Gastrocnemius medialis (tissue), 4 donors: Measurements from ENCODE around the gene GABARAP. TPM values are rescaled to one million over a fixed set of nuclear protein-coding genes. Genes with fewer than 3 reads are reported as not detected.

ENCODE experiments used
- ATAC-seq, 2 donors: fragments of 150-250 bp; one replicate each; pipeline ENCODE4 v1.9.1; 2016
- DNase-seq, 2 donors: peaks; one replicate each; pipeline ENCODE4 v3.0.0-alpha.2; 2019
- H3K27ac ChIP-seq, 4 donors: fragments of 200-600 bp; sonication (generic); 1 replicate in 1 of 4; 2 replicates in 3 of 4; pipeline ENCODE4 v1.5.1; 2016 to 2018; ENCODE audit warnings: mild to moderate bottlenecking in 2 of 4, moderate library complexity in 1 of 4
- H3K27me3 ChIP-seq, 3 donors: fragments of 200-600 bp; sonication (generic) in 2 of 3; 1 replicate in 1 of 3; 2 replicates in 2 of 3; pipeline versions ENCODE4 v1.5.1 to v1.6.0; 2016 to 2019; ENCODE audit warnings: mild to moderate bottlenecking in 1 of 3, moderate library complexity in 1 of 3
- H3K36me3 ChIP-seq, 2 donors: fragments of 200-600 bp; sonication (generic) in 1 of 2; one replicate each; pipeline ENCODE4 v1.5.1; 2017 to 2018
- H3K4me1 ChIP-seq, 2 donors: fragments of 200-600 bp; sonication (generic) in 1 of 2; one replicate each; pipeline ENCODE4 v1.5.1; 2016 to 2017; ENCODE audit warnings: mild to moderate bottlenecking in 2 of 2
- H3K4me3 ChIP-seq, 4 donors: fragments of 200-600 bp; sonication (generic) in 3 of 4; 1 replicate in 1 of 4; 2 replicates in 3 of 4; pipeline ENCODE4 v1.5.1; 2016 to 2019; ENCODE audit warnings: mild to moderate bottlenecking in 2 of 4
- H3K9me3 ChIP-seq, 3 donors: fragments of 200-600 bp; sonication (generic) in 2 of 3; 1 replicate in 1 of 3; 2 replicates in 2 of 3; pipeline ENCODE4 v1.5.1; 2016 to 2019
- CTCF ChIP-seq, 5 experiments: fragments of 450-650 bp in 3 of 5; fragments of 200-600 bp in 2 of 5; sonication (generic) in 2 of 5; IDR thresholded peaks in 4 of 5; conservative IDR thresholded peaks in 1 of 5; 1 replicate in 4 of 5; 2 replicates in 1 of 5; pipeline ENCODE4 v1.5.1; 2016 to 2019; ENCODE audit warnings: antibody characterized with exemption in 5 of 5, mild to moderate bottlenecking in 3 of 5, moderate library complexity in 3 of 5
- POLR2A ChIP-seq, 2 donors: fragments of 450-650 bp; IDR thresholded peaks; one replicate each; pipeline ENCODE4 v1.6.1; 2017; ENCODE audit warnings: antibody characterized with exemption in 2 of 2, mild to moderate bottlenecking in 2 of 2, moderate library complexity in 2 of 2
- in situ Hi-C, 4 donors: fragments of 200-750 bp; cut with MboI; loops; one replicate each; pipeline versions ENCODE4 v1.15.0 to v1.8.0; 2017; ENCODE audit warnings: low sequenced_read_pairs in 4 of 4
- intact Hi-C: fragments of 100-400 bp; cut with DNase I; formaldehyde crosslinking; loops from one replicate; pipeline ENCODE4 v1.15.1; 2023; ENCODE audit warnings: low total_unique reads
- total RNA-seq, 4 donors: library from RNA; depleted of rRNA; stranded (reverse); fragments of >200 nt; gene quantifications; one replicate each; pipeline versions ENCODE4 v1.1.0 to v1.2.3, GENCODE V29; 2016

The GABARAP gene
- total RNA-seq, 4 donors from 2014 or later: 207 to 626 (median 258) TPM

GRCh38 chr17:7266784-7267183 lies 24.5 kb upstream of the GABARAP start:
- in situ Hi-C loops: no loop called here

GRCh38 chr17:7263801-7264078 lies 21.5 kb upstream of the GABARAP start:
- Histone ChIP-seq H3K27me3 (peaks cover 41 to 54% (median 43%) of the 10 kb centered on the region in 3 donors), H3K27ac (no peak overlapping the region), H3K4me1 (peaks cover 5 to 9% of the 10 kb centered on the region in 2 donors), H3K9me3 (no peaks in the 10 kb centered on the region), H3K4me3 (no peak overlapping the region), H3K36me3 (peaks cover 0 to 14% of the 10 kb centered on the region in 2 donors)
- intact Hi-C loops: no loop called here
- TF ChIP-seq POLR2A (IDR thresholded peaks at IDR 0.05) (no peak), CTCF (IDR thresholded peaks at IDR 0.05 in 4 of 5, conservative IDR thresholded peaks at IDR 0.05 in 1 of 5) (no peak)
- in situ Hi-C loops: no loop called here
- no peak for DNase-seq
- no peak for ATAC-seq

More at GRCh38 chr17:7266784-7267183, 24.5 kb upstream of the GABARAP start:
- DNase-seq: no peak
- intact Hi-C loops: no loop called here
- Histone ChIP-seq H3K4me3 (no peak overlapping the region), H3K27me3 (peaks cover 29 to 40% (median 30%) of the 10 kb centered on the region in 3 donors), H3K27ac (no peak overlapping the region), H3K9me3 (no peaks in the 10 kb centered on the region), H3K36me3 (no peaks in the 10 kb centered on the region), H3K4me1 (no peaks in the 10 kb centered on the region)
- no peak for ATAC-seq
- TF ChIP-seq POLR2A (IDR thresholded peaks at IDR 0.05) (no peak), CTCF (IDR thresholded peaks at IDR 0.05 in 4 of 5, conservative IDR thresholded peaks at IDR 0.05 in 1 of 5) (no peak)

- intact Hi-C loops: no loop called here
- H3K27ac ChIP-seq: no peak overlapping the region
- H3K27me3 ChIP-seq: peaks cover 41 to 54% (median 43%) of the 10 kb centered on the region in 3 donors
These were observed 20.9 kb upstream of the GABARAP start for GRCh38 chr17:7262935-7263800.

GRCh38 chr17:7262192-7262934 lies 20.1 kb upstream of the GABARAP start, which contains the start of gene CLDN7:
Gene CLDN7, minus strand, starts transcription at chr17:7262478. Its CDS starts 435 bp downstream, at chr17:7262043.
- no peaks in the 10 kb centered on the region for H3K9me3 ChIP-seq
- in situ Hi-C loops: no loop called here
- H3K36me3 ChIP-seq: peaks cover 0 to 27% of the 10 kb centered on the region in 2 donors
- DNase-seq: no peak
- H3K4me3 ChIP-seq: peak within 1 kb of the TSS; percentile 52 to 63 (median 53)
- peak within 1 kb of the TSS in 1 of 4 donors; percentile 11 for H3K27ac ChIP-seq
- intact Hi-C loops: no loop called here
- H3K27me3 ChIP-seq: peaks cover 41 to 54% (median 43%) of the 10 kb centered on the region in 3 donors
- no peak for ATAC-seq
- TF ChIP-seq CTCF (IDR thresholded peaks at IDR 0.05 in 4 of 5, conservative IDR thresholded peaks at IDR 0.05 in 1 of 5) (no peak), POLR2A (IDR thresholded peaks at IDR 0.05) (no peak)
- H3K4me1 ChIP-seq: peaks cover 5 to 9% of the 10 kb centered on the region in 2 donors

More at GRCh38 chr17:7262935-7263800, 20.9 kb upstream of the GABARAP start:
- in situ Hi-C loops: no loop called here
- H3K9me3 ChIP-seq: no peaks in the 10 kb centered on the region
- peaks cover 0 to 18% of the 10 kb centered on the region in 2 donors for H3K36me3 ChIP-seq
- peak overlapping the region in 3 of 4 donors; percentile 0 to 52 (median 6) for H3K4me3 ChIP-seq
- TF ChIP-seq POLR2A (IDR thresholded peaks at IDR 0.05): no peak
- no peak for TF ChIP-seq CTCF (IDR thresholded peaks at IDR 0.05 in 4 of 5, conservative IDR thresholded peaks at IDR 0.05 in 1 of 5)
- no peak for DNase-seq
- H3K4me1 ChIP-seq: peaks cover 5 to 9% of the 10 kb centered on the region in 2 donors
- ATAC-seq: no peak
